Stimulated activated CD4-positive, alpha-beta T cell treated with anti-CD3 and anti-CD28 coated beads, Interleukin-1b, Interleukin-23, amount 100 ng/mL, for 1 hour (primary cell): ENCODE results near the gene KLF15.

Experiments used
- DNase-seq, 2 donors: peaks; one replicate each; pipeline ENCODE4 v3.0.0-alpha.2; 2020; ENCODE audit warnings: low read depth in 2 of 2

KLF15 gene

DNA sequence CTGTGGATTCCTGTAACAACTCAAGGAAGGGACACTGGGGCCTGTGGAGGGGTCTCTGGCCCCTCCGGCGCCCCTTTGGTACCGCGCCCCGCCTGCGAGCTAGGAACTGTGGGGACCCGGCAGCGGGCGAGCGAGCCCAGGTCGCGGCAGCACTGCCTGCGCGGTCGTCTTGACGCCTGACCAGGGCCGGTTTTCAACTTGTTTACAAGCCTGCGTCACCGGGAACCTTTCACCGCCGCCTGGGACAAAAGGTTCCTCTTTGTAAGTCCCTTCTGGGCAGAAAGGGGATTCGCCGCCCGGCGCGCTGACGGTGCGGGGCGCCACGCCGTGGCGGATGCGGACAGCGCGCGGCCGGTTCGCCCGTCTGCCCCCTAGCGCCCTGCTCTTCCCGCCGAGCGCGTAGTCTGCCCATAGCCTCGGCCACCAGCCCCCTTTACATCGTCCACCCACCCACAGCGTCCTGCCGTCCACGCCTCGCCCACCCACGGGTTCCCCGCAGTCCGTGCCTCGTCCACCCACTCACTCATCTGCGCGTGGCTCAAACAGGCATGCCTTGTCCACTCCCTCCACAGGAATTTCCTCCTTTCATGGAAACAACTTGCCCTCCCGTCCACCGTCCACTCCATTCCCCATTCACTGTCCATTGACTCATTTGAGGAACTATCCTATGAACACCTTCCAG, 32.0 kb upstream of the KLF15 start:
- DNase-seq, result no peak

- no peak for DNase-seq
These were observed 24.8 kb upstream of the KLF15 start for GRCh38 chr3:126381966-126382365.

GRCh38 chr3:126380011-126380768, 23.0 kb upstream of the KLF15 start:
- DNase-seq, result no peak

- DNase-seq, result no peak
These were observed 21.1 kb upstream of the KLF15 start for GRCh38 chr3:126378341-126378751.

DNA sequence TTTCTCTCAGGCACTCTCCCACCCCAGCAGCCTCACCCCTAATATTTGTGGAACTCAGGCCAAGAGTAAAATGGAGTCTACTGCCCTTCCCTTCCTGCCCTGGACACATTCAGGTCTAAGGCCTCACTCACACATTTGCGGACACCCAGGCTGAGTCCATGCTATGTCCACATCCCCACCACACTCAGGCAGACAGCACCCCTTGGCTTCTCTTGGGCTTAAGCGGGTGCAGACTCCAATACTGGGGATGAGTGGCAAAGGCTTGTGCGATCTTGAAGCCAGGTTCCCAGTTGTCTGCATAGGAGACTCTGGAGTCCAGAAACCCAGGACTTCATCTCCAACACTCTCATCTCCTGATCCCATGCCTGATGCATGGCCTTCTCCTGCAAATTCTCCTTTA, 20.0 kb upstream of the KLF15 start:
- no peak for DNase-seq

DNA sequence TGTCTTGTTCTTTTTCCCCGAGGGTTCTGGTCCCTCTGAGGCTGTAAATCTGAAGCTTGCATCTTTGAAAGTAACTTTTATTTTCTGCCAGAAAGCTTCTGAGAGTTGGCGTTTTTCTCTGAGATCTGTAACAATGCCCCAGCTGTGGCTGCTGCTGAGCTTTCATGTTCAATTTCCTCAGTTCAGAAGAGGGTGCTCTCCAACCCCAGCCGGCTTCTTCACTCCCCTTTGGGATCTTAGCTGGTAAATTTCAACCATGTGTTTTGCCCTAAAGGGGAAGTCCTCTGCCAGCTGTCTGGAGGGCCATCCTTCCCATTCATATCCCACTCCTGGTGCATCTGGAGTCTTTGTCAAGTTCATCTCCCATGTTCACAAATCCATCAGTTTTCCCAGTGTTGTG, 19.2 kb upstream of the KLF15 start:
- DNase-seq, result no peak

DNA sequence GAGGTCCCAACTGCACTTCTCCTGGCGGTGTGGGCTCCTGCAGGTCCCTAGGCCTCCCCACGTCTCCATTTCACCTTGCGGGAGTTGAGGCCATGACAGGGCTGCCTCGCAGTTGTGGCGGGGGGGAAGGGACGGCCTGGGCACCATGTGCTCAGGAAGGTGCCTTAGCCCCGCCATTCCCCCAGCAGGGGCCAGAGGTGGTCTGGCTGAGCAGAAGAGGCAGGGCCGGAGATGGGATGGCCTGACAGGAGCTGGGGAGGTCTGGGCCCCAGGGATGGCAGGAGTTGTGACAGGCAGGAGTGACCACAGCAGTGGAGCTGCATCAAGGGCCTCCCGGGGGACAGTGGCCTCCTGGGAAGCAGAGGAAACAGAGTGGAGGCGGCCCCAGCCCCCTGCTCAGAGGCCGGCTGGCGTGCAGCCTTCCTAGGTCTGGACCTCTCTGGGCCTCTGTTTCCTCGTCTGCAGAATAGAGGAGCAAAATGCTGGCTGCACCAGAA, 18.7 kb upstream of the KLF15 start:
- DNase-seq, result no peak

DNA sequence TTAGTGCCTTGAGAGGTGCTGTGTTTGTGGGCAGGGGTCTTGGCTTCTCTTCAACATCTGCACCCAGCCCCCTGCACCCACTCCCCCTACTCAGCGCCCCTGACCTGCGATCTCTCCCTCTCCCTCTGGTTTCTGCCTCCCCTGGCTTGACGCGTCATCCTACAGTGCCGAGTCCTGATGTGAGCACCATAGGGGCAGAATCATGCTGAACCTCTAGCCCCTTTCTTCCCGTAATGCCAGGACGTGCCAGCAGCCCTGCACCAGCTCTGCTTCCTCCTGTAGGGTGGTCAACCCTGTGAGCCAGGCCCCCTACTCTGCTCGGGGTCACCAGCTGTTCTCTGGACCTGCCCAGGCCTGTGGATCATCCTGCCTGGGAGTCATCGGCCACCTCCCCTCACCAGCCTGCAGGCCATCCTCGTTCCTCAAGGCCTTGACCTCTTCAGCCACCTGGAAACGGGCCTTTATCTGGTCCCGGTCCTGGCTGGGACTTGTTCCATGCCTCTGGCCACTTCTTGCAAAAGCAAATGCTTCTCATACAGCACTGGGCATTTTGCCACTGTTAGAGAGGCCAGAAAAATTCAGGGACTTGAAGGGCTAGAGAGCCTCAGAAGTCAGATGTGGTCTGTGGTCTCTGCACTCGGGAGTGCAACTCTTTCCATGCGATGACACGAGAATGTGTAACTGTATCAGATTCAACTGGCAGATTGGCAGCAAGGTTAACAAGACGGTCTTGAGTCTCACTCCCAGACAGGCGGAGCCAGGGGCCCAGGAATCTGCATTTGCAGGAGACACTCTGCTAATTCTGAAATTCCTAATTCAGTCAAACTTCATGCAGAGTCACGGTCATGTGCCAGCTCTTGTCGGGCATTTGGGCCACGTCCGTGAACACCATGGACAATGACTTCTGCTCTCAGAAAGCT, 16.7 kb upstream of the KLF15 start:
- DNase-seq, result no peak

- DNase-seq, result no peak
These were observed 16.0 kb upstream of the KLF15 start for GRCh38 chr3:126373146-126373613.

DNA sequence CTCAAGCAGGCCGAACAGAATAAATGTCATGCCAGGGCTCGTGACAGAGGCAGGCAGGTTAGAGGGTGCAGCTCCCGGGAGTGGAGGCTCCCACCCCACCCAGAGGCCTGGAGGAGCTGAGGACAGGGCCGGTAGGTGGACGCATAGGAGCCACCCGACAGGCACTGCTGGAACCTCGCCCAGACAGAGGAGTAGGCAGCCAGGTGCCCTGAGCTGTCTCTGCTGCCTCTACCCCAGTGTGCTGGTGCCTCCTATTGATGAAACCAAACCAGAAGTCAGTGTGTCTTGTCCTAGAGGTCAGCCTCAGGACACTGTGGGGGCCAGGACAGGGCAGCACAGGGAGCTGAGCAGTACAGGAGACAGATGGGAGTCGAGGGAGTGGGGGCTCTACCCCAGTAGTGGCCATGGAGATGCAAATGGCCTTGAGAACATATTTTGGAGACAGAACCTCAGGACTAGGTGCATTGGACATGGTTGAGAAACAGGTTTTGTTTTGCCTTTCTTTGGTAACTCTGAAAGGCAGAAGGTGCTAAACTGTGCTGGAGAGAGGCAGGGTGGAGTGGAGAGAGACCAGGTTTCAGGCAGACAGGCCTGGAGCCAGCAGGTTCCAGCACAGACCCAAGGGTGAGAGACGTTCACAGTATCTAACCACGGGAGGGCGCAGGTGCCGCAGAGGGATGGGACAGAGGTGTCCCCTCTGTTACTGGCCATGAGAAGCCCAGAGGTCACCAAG, 15.4 kb upstream of the KLF15 start:
- DNase-seq, result no peak

DNA sequence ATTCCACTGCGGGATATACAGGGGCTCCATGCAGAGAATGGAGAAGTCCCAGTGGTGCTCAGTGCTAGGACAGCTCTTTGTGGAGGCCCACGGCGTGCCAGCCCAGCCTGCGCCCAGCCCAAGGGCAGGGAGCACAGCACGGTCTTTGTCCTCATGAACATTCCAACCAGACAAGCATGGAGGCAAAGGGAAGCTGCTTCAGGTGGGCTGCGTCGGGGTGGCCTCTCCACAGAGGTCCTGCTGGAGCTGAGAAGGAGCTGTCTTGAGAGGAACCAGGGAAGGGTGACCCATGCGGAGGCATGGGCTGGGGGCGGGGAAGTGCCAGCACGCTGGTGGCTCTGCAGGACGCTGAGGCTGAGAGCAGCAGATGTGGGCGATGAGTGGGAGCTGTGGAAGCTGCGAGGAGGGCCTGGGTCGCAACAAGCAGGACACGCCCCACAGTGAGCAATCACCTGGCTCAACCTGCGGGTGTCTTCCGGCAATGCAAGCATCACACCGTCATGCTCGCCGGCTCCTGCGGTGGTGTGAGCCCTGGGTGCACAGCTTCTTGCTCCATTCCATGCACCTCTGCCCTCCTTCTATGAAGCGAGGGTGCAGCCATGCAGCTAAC, 14.0 kb upstream of the KLF15 start:
- no peak for DNase-seq

DNA sequence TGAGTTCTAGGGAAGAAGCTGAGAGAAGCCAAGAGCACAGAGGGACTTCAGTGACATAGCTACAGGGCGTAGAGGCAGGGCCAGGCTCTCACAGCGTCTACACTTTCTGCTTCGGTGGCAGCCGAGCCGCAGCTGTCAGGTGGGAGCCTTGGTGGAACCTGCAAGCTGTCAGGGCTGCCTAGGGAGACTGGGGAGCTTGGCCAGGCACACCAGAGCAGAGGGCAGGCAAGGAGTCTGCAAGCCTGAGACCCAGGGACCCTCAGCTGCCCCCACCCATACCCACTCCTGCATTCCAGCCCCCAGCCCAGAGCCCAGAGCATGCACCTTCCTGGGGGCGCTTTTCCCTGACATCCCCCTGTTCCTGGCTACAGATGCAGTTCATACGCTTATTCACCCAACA, 13.4 kb upstream of the KLF15 start:
- no peak for DNase-seq

- DNase-seq, result no peak
These were observed 12.8 kb upstream of the KLF15 start for GRCh38 chr3:126370055-126370454.

DNA sequence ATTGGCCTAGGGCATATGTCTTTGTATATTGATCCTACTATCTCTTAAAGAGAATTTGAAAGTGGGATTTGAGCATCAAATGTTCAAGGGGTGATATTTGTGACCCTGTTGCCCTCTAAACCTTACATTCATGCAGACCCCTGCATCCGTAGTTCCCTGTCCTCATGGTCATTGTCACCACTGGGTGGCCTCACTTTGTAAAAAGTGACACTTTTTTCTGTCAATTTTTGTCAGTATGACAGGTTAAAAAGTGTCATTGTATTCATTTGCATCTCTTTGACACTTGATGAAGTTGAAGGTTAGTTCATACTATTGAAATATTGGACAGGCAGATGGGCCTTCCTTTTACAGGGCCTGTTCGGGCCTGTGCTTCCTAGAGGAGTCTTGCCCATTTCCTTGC, 12.3 kb upstream of the KLF15 start:
- DNase-seq, result no peak

- DNase-seq, result no peak
These were observed 10.2 kb upstream of the KLF15 start for GRCh38 chr3:126367316-126367805.

DNA sequence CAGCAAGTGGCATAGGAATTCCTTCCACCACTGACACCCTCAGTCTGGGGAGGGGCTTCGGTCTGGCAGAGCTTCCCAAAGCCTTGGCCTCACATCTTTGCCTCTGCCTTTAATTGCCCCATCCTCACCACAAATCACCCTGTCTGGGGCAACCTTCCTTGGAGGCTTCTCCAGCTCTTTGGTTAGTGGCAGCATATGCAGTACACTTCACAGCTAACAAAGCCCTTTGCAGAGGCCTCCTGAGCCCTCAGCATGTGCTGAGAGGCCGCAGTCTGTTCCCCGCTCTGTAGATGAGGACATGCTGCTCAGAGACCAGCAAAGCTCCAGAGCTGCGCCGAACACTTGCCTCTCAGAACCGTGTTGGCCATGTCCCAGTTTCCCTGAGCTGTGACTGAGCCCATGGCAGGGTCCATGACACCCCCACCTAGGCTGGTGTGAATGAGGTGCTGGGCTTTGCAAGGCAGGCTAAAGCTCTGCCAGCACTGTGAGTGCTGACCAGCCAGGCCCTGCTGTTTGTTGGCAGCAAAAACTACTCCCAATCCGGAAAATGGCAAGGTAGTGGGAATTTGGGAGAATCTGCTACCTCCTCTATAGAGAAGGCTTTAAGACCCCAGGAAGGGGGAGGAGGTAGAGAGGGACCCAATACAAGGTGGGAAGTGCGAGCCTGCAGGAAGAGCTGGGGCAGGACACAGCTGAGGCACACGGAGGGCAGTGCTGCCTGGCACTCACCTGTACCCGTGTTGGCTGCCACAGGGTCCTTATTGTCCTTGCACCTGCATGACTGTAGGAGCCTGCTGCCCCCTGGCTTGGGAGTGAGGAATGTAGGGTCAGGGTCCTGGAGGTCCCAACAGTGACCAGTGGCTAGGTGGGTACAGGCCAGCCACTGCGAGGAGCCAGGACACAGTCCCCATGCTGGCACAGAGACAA, 8.4 kb upstream of the KLF15 start:
- no peak for DNase-seq

DNA sequence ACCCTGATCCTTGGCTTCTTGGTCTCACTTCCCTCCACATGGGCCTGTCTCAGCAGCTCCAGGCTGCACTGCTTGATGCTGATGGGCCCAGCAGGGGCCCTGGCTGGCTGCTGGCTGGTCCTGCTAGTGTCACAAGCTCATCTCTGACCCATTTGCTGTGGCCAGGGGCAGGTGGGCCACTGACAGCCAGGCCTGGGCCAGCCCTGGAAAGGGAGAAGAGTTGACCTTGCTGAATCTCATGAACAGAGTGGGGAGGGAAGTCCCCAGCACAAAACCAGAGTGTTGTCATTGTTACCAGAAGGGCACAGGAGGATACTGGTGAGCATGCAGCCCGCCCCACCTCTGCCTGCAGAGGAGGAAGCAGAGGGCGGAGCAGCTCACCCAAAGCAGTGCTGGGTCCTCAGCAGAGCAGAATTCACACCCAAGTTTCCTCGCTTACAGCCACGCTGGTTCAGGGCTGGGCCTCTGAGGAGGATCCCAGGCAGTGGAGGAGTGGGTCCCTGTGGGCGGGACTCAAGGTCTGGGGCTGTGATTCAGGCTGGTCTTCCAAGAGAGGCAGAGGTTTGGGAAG, 7.6 kb upstream of the KLF15 start:
- DNase-seq, result no peak

- DNase-seq, result no peak
These were observed 7.0 kb upstream of the KLF15 start for GRCh38 chr3:126364130-126364695.

DNA sequence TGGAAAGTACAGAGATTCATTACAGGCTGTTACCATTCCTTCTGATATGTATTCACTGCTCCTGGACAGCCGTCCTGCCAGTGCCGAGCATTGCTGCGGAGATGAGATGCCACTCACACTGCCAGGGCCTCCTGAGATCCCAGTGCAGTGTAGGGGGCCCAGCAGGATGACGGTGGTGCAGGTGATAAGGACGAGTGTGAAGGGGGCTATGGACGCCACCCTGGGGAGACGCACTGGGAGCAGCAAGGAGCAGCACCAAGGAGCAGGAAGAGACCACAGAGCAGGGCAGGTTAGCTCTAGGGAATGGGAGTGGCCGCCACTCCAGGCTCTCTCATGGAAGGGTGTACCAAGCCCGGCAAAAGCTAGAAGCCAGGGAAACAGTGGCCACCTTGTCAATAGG, 4.0 kb upstream of the KLF15 start:
- no peak for DNase-seq
